HG03354 (cell line): Measurements from ENCODE around the gene ACADS.

Experiments
- ATAC-seq: cut with Tn5 transposase; IDR thresholded peaks from one replicate; pipeline ENCODE4 v1.9.1; 2021; ENCODE audit warnings: mild to moderate bottlenecking; ENCODE audit not compliant: unreplicated experiment, poor library complexity, severe bottlenecking

ACADS gene

GRCh38 chr12:120744922-120745493, 19.4 kb downstream of the ACADS start:
- ATAC-seq = no peak

- no peak for ATAC-seq
These were observed 22.6 kb downstream of the ACADS start for GRCh38 chr12:120748242-120748641.

GRCh38 chr12:120749256-120749655, 23.6 kb downstream of the ACADS start:
- ATAC-seq = no peak

GRCh38 chr12:120750806-120751205, 25.2 kb downstream of the ACADS start:
- ATAC-seq = no peak

GRCh38 chr12:120751389-120751788, 25.8 kb downstream of the ACADS start:
- ATAC-seq = no peak

- ATAC-seq = no peak
These were observed 29.2 kb downstream of the ACADS start for GRCh38 chr12:120754792-120755191.

- ATAC-seq = no peak
These were observed 29.6 kb downstream of the ACADS start for GRCh38 chr12:120755269-120755668.

GRCh38 chr12:120757226-120757742, 31.7 kb downstream of the ACADS start:
- ATAC-seq = no peak

GRCh38 chr12:120757949-120758348, 32.3 kb downstream of the ACADS start:
- ATAC-seq = no peak

GRCh38 chr12:120758798-120759590, 33.4 kb downstream of the ACADS start:
- no peak for ATAC-seq

- no peak for ATAC-seq
These were observed 34.1 kb downstream of the ACADS start for GRCh38 chr12:120759591-120760348.

GRCh38 chr12:120760349-120761254, 35.0 kb downstream of the ACADS start:
- no peak for ATAC-seq

- ATAC-seq = no peak
These were observed 35.9 kb downstream of the ACADS start for GRCh38 chr12:120761519-120761934.

- no peak for ATAC-seq
These were observed 36.5 kb downstream of the ACADS start for GRCh38 chr12:120762086-120762485.

GRCh38 chr12:120763250-120763649, 37.6 kb downstream of the ACADS start:
- ATAC-seq = no peak

- ATAC-seq = no peak
These were observed 39.2 kb downstream of the ACADS start for GRCh38 chr12:120764816-120765215.

GRCh38 chr12:120766566-120766965, 40.9 kb downstream of the ACADS start:
- ATAC-seq = no peak

- ATAC-seq = no peak
These were observed 41.7 kb downstream of the ACADS start for GRCh38 chr12:120767071-120768024.
